ENCODE results near the gene ERP44.
"Not testable (repeated sequence)": the region's sequence is repeated elsewhere in the genome, so short reads cannot be mapped to it uniquely, and the experiment has no call there.

The ERP44 gene

DNA sequence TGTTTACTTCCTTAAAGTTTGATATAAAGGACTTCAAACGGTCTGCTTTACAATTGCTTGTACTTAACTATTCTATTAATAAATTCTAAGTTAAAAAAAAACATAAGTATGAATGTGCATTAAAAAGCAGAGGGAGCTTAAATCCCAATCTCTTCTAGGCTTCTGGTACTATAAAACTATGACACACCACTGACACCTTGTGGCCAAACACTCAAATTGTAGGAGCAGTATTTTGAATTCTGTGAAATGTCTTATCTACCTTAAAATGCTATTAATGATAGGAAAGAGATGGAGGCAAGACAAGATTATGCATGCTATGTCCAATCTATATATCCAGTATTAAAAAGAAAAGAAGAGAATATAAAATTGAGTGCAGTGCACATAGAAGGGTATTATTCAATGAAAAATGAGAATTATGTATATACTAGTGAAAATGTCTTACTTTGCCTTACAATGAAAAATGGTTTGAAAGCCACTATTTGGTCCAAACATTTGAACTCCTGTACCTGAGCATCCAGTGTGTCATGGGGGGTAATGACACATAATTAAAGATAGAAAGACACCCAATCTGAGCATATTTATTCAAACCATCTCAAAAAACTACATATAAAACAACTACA, 87.6 kb downstream of the ERP44 start:
- DNase-seq (ENCODE audit: low spot score): peak; percentile 60

DNA sequence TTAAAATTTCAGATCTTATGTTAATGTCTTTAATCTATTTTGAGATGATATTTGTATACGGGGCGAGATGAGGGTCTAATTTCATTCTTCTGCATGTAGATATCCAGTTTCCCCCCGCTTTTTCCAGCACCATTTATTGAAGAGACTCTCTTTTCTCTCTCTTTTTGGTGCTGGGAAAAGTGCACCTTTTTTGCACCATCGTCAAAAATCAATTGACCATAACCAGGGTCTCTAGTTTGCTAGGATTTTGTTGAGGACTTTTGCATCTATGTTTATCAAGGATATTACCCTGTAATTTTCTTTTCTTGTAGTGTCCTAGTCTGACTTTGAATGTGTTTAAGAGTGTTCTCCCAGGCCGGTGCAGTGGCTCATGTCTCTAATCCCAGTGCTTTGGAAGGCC, 99.0 kb downstream of the ERP44 start:
- no peak for DNase-seq (ENCODE audit: low spot score)

DNA sequence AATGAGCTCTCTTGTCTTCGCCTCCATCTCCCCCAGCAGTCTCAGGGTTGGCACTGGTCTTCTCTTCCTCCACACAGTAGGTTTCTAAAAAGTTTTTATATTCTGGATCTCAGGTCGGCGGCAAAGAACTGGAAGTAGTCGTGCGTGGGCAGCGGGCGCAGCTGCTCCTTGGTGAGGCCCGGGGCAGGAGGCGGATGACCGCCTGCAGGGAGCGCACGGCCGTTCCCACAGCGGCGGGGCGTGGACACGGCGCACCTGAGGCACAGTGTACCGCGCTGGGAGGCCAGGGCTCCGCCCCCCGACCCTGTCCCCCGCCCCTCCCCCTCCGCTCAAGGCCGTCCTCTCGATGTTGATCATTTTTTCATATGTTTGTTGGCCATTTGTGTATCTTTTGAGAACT, 99.9 kb downstream of the ERP44 start:
- DNase-seq (ENCODE audit: low spot score): no peak

DNA sequence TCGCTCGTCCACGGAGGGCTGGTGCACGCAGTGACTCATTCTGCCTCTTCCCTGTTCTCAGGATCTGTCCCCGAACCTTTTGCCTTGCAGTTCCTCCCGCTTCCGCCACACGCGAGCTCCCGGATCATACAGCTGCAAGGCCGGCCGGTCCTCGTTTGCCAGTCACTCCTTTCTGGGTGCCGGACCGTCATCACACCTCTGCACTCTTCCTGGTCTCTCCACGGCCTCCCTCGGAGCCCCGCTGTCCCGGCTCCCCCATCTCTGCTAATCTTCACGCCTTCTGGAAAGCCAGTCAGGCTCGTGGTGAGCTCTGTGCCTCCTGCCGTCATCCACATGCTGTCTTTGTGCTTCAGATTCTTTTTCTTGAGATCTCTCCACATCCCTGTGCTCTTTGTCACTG, 100.5 kb downstream of the ERP44 start:
- no peak for DNase-seq (ENCODE audit: low spot score)

DNA sequence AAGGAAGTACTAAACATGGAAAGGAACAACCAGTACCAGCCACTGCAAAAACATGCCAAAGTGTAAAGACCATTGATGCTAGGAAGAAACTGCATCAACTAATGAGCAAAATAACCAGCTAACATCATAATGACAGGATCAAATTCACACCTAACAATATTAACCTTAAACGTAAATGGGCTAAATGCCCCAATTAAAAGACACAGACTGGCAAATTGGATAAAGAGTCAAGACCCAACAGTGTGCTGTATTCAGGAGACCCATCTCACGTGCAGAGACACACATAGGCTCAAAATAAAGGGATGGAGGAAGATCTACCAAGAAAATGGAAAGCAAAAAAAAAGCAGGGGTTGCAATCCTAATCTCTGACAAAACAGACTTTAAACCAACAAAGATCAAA, 108.3 kb downstream of the ERP44 start:
- DNase-seq (ENCODE audit: low spot score): not testable (repeated sequence)

DNA sequence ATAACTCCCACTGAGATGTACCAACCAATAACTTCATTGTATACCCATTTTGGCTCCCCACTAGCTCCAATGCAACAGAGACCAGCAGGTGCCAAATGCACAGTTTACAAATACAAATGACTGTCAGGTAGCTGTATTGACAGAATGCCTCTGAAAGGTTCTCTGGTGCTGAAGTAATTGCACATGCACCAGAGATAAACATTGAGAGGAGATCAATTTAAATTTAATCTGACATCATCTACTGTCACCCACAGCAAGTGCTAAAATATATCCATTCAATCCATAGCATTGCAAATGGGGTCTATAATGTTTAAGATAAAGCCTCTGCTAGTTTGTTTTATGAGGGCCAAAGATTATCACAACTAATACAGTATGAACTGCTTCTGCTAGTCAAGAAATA, 112.2 kb downstream of the ERP44 start:
- DNase-seq (ENCODE audit: low spot score): no peak

DNA sequence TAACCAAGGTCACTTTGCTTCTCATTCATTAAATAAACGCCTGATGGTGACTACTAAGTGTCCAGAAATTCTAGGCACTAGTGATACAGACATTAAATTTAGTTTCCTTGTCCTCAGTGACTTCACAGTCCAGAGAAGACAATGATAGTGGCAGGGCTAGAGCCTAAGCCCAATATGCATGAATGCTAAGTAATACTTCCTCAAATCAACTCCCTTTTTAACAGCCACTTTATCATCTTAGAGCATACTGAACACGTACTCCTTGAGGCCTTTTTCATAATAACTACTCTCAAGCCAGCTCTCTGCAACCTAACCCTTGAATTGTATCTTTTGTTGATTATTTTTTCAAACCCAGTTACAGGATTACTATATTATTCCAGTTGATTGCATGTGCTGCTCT, 118.2 kb downstream of the ERP44 start:
- DNase-seq (ENCODE audit: low spot score): no peak

DNA sequence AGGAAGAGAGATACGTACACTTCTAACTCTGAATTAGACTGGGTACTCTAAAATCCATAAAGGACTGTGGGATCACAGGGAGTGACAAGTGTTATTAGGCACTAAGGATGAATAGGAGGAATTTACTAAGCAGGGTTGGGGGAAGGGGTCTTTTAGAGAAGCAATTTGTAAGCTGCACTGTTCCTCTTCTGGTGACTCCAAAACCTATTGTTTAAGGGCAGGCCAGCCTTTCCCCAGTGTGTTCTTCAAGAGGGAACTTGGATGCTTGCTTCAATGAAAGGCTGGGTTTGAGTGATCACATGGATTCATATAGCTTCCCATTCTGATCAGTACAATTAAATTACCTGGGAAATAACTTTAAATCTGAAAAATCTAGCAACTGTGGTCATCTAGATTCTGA, 120.6 kb downstream of the ERP44 start:
- no peak for DNase-seq (ENCODE audit: low spot score)

DNA sequence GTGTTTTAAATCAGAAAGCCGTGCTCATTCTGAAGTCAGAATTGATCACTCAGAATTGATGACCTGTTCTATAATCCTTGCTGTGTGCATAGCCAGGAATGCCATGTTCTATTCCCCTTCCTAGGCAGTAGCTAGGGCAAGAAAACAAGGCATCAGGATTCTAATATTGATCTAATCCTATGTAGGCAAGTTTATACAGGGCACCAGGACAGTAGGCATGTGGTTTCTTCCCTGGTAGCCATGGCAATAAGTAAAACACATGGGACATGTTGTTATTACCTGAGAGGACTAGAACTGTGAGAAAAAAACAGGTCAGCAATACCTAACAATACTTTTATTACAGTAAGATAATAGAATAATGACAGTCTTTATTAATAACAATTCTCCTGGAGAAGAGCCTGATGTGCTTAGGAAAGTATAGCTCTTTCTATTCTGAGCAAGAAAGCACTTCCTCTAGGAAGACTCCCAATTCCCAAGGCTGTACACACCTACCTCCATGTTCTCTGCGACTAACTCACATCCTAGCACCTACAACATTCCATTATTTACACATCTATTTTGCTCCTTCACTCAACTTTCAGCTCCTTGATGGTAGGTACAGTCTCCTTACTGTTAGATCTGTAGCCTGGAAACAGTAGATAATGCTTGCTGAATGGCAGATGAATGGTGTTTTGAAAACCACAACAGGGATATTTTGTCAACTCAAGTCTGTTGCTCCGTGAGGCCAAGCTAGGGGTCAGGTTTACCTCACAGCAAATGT, 121.6 kb downstream of the ERP44 start:
- no peak for DNase-seq (ENCODE audit: low spot score)

DNA sequence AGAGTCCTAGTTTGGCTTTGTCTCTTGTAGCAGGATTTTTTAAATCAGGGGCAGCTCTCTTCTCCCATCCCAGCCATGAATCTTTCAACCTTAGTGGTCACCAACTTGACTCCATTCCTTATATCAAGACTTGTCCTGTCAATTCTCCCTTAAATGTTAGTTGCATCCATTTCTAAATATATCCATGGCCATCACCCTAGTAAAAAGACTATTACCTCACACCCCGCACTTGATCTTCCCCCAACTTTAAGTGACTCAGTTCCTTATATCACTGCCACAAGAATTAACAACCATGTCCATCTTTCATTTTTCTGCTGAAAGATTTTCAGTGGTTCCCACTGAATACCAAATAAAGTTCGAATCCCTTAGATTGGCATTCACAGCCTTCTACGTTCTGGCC, 125.3 kb downstream of the ERP44 start:
- DNase-seq (ENCODE audit: low spot score): no peak

DNA sequence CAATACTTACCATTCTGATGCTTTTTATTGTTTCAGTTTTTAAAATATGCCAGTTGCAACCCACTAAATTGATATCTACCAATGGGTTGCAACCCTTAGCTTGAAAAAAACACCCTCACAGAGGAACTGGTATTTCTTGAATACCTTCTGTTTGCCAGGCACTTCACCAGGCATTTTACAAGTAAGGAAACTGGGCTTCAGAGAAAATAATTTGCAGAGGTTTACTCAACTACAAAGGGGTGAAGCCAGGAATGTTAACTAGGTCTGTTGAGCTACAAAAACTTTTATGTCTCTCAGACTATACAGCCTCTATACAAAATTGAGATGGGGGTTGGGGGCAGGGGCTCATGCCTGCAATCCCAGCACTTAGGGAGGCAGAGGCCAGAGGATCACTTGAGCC, 127.4 kb downstream of the ERP44 start:
- no peak for DNase-seq (ENCODE audit: low spot score)

DNA sequence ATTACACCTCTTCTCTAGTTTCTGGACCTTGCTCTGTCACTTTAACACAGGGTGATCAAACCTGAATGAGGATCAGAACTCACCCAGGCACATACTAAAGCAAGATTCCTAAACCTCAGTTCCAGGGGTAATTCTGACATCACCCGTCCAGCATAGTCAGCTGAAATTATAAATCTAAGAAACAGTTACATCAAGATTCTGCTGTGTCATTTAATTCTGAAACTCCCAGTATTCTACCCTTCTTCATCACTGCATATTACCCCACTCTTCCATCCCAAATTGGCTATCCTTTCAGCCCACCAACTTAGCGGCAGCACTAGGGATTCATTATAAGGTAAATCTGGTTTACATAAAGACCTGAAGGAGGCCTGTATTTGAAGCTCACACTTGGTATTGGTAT, 128.3 kb downstream of the ERP44 start:
- DNase-seq (ENCODE audit: low spot score): no peak

DNA sequence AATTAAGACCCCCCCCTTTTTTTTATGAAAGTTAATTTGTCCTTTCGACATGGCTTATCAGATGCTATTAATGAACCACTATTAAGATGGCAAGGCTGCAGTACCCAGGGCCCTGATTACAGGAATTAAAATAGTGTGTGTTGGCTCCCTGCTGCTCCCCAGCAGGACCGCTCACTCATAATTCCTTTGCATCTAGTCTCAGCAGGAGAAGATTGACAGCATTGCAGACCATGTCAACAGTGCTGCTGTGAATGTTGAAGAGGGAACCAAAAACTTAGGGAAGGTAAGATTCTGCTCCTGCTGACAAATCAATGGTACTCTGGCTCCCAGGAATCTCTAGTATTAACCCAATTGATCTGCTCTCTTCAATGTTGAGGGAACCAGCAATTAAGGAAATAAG, 131.3 kb downstream of the ERP44 start:
- no peak for DNase-seq (ENCODE audit: low spot score)

DNA sequence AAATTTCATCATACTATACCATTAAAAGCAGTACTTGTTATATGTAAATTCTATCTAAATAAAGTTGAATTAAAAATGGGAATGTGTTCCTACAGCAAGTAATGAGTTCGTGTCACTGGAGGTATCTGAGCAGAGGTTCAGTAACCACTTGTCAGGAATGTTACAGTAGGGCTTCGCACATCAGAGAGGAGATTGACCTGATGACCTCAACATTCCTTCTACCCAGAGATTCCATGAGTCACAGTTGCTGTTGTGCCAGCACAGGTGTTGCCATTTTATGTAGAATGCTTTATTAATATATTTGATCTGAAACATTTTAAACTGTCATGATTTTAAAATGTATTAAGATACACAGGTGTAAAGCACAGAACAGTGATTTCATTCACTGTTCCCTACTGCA, 132.1 kb downstream of the ERP44 start:
- DNase-seq (ENCODE audit: low spot score): no peak

DNA sequence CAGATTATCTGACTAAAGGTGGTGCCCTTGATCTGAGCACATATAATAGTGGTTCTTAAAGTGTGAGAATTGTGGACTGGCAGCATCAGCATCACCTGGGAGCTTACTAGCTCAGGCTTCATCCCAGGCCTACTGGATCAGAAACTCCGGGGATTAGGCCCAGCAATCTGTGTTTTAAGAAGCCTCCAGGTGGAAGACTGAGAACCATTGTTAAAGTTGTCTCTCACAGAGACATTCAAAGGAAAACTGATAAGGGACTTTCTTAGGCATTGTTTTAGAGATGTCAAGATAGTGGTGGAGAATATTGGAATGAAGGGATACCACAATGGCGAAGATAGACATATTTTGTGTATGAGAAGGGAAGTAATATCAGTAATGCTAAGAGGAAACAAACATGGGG, 132.8 kb downstream of the ERP44 start:
- no peak for DNase-seq (ENCODE audit: low spot score)

DNA sequence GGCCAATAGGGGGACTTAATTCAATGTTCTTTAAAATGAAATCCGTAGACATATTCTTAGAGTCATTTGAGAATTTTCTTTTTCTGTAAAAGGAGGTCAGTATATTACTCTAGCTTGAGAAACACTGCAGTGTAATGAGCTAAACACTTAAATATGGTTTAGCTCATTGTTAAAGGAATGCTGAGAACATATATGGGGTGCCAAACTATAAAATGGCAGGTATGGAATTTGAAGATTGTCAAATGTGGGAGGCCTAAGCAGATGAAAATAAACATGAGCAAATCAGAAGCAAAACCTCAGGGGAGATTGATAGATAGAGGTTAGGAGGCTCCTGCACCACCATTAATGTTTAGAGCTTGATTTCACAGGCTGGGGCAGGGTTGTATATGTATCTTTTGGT, 134.5 kb downstream of the ERP44 start:
- DNase-seq (ENCODE audit: low spot score): no peak

DNA sequence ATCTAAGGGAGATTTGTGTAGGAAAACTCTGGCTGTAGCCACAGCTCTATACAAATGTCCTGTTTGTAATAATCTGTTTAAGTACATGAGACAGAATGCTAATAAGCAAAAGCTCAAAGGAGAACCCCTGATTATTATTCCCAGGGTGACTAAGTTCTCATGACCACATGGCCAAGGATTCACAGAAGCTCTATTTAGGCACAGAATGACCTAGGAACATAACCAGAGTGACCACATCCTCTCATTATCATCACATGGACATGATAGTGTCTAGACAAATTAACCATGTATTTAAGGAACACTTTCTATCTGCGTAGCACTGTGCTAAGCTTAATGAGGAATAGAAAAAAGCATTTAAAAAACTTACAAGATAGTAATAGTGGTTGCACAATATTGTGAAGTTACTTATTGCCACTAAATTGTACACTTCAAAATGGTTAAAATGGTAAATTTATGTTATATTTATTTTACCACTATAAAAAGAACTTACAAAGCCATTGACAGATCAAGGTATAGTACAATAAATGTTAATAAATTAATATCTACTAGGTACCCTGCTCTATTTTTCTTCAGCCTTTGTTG, 136.0 kb downstream of the ERP44 start:
- DNase-seq (ENCODE audit: low spot score): no peak

DNA sequence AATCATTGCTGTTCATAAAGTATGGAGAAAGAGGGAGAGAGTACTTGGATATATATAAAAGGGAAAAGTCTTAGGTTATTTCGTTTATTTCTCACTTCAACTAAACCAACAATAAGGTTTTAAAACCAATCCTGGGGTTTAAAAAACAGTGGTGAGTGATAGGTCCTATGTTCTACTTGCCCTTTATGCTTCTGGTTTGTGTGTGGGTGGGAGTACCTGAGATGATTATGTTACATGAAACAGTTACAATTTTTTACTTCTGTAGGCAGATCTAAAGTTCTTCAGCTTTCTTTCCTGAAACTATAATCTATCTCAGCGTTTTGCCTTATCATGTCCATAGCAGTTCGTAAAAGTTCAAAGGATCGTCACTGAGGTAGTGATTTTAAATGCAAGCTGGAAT, 143.2 kb downstream of the ERP44 start:
- no peak for DNase-seq (ENCODE audit: low spot score)

DNA sequence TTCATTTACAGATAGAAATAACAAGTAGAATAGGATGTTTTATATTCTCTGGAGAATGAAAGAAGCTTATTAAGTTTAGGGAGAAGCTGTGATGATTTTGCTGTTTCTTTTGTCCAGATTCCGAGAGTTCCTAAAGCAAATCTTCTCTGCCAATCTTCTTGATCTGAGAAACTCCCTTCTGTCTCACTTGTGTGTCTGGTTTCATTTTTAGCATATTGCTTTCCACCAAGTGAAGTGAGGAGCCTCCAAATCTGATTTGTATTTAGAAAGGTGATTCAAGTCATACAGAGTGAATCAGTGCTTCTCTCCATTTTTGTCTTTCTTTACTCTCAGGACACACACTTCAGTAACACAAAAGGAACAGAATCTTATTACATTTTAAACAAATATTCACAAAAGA, 144.0 kb downstream of the ERP44 start:
- DNase-seq (ENCODE audit: low spot score): no peak

DNA sequence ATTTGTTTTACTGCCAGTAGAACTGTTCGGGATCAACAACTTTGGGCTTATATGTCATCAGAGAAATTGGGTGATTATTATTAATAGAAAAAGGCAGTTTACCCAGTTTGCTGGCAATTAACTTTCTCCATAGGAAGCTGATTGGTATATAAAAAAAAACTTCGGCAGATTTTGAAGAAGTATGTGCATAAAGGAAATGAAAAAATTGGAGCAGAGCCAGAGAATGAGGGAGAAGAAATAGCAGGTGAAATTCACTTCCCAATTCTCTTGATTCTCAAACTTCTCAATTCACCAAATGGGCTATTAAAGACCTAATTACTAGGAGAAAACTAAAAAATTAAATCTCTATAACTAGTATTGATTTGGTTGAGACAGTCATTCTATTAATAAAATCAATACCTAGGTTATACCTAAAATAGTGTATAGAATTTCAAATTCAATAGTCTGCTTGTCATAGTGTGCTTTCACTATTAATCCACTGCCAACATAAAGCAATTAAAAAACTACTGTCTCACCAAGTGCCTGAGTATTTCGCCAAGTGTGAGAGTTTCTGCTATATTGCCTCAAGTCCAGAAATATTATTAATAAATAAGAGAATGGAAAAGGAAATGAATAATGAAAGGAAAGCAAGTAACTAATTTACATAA, 144.8 kb downstream of the ERP44 start:
- DNase-seq (ENCODE audit: low spot score): no peak

DNA sequence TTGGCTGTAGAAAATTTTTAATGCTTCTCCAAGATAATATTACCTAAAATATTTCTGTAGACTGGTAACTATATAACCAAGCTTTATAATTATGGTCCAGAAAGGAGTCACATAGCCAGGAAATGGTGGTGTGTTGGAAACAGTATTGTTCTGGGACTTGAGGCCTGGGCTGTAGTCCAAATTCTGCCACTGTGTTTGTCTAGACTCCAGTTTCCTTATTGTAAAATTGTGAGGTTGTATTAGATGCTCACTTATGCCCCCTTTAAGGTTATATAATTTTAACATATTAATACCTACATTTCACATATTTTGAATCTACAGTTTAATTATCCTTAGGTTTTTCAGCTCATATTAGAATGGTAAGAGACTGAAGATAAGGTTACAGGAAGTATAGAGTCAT, 149.9 kb downstream of the ERP44 start:
- no peak for DNase-seq (ENCODE audit: low spot score)

DNA sequence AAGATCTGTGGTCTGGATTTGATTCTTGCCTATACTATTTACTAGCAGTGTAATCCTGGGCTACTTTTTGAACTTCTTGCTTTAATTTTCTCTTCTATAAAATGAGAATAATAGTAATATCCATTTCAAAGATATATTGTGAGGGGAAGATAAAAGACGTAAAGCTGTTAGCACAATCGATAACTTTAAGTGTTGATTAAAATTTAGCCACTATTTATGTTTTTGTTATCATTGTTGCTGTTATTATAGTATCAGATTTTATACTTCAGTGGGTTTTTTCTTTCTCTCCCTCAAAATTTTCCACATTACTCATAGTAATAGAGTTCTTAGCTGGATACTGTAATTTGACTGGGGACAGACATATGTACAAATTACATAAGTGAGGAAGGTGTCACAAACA, 150.3 kb downstream of the ERP44 start:
- no peak for DNase-seq (ENCODE audit: low spot score)

DNA sequence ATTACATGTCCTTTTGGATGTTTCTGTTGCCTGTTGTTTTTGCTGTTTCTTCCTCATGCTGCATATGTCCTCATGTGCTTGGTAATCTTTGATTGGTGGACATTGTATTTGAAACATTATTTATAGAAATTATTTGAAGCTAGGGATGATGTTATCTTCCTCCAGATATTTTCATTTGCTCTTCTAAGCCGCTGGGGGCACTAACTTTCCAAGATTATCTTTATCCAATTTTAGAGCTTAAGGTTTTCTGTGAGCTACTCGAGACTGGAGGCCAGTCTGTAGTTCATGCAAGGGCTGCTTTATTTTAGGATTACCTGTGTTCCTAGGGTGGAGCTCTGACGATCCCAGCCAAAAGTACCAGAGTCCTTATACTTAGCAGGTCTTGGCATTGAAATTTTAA, 151.4 kb downstream of the ERP44 start:
- no peak for DNase-seq (ENCODE audit: low spot score)
